ENCODE measurements around the gene S100A11. TPM values are rescaled to one million over a fixed set of nuclear protein-coding genes. Genes with fewer than 3 reads are reported as not detected.

S100A11 gene
- total and polyA plus RNA-seq, 9 of the 15 experiments (the other 6 are each of a cell fraction or from before 2014, with no cell fraction given), result 131 to 808 (median 235) TPM

GRCh38 chr1:152048416-152049009, 11.7 kb upstream of the S100A11 start (continued):
- TF ChIP-seq DMBX1 (CRISPR knock-in tag; IDR thresholded peaks at IDR 0.05; ENCODE audit: borderline replicate concordance) (peak; percentile 28; the same call in 1 of the 2 replicates), TEAD1 (CRISPR knock-in tag; IDR thresholded peaks at IDR 0.05) (0 out of 4 replicates have a peak, but pooled peaks of 1 of the 2 experiments have one; percentile 7), ZNF589 (CRISPR knock-in tag; IDR thresholded peaks at IDR 0.05; ENCODE audit: low read depth) (peak; percentile 21; the same call in 1 of the 2 replicates), NRF1 (conservative IDR thresholded peaks at IDR 0.05 in 1 of 2, IDR thresholded peaks at IDR 0.05 in 1 of 2) (peak in 1 of 2 experiments; percentile 4; a peak in 1 of 4 replicates), CBFA2T3 (IDR thresholded peaks at IDR 0.05) (0 out of 2 replicates have a peak, but pooled peaks have one; percentile 1), KDM5B (IDR thresholded peaks at IDR 0.05; ENCODE audit: insufficient replicate concordance, low read depth, low read length) (peak; percentile 17)

GRCh38 chr1:152047730-152048415, 11.1 kb upstream of the S100A11 start:
- no TSS peak for BruUV-seq (replicated peaks)
- Histone ChIP-seq H3K79me2 (ENCODE audit: control insufficient read depth, insufficient read depth, low read length) (no peaks in the 10 kb centered on the region), H3K4me3 (peak overlapping the region; percentile 32), H3K36me3 (ENCODE audit: control insufficient read depth, insufficient read depth, low read length) (no peaks in the 10 kb centered on the region), H3K4me1 (replicated peaks in 1 of 2; ENCODE audit: control insufficient read depth in 2 of 2, insufficient read depth in 2 of 2, low read length in 2 of 2) (peaks cover 14 to 19% of the 10 kb centered on the region in 2 experiments), H2AFZ (ENCODE audit: low read depth, low read length) (peak overlapping the region; percentile 92), H3K27ac (ENCODE audit: extremely low read depth, low read depth, low read length) (peak overlapping the region; percentile 97), H3K4me2 (ENCODE audit: insufficient read depth, low read length) (peak overlapping the region; percentile 91), H3K27me3 (ENCODE audit: control insufficient read depth in 2 of 2, insufficient read depth in 2 of 2, low read length in 2 of 2) (peaks cover 0 to 3% of the 10 kb centered on the region in 2 experiments; a peak in 1 of 5 replicates), H4K20me1 (replicated peaks; ENCODE audit: control insufficient read depth, insufficient read depth, low read length) (0 out of 2 replicates have a peak, but pooled peaks cover 2% of the 10 kb centered on the region), H3K9ac (ENCODE audit: insufficient read depth in 1 of 2, low read depth in 2 of 2, low read length in 2 of 2) (peak overlapping the region; percentile 90 to 91), H3K9me1 (ENCODE audit: control insufficient read depth, insufficient read depth, low read length) (no peaks in the 10 kb centered on the region), H3K9me3 (replicated peaks; ENCODE audit: control insufficient read depth, insufficient read depth, low read depth, low read length) (no peaks in the 10 kb centered on the region)
- peak; percentile 96 for ATAC-seq
- 0% methylated on average over 12 of the region's 13 CpGs for WGBS (ENCODE audit: insufficient coverage, low coverage, missing lambda C conversion rate)
- FAIRE-seq, result peak; percentile 99
- in situ Hi-C loops (cut with MboI) (no loop called here), intact Hi-C loops (cut with micrococcal nuclease) (loop anchor here (1.0 kb wide), 1 partner anchor 10 kb away; no protein-coding TSS in a partner anchor)
- ChIA-PET CTCF (ENCODE audit: low intra/inter-chr PET ratio) (no interaction called here), POLR2A (interaction anchor here (0.8 to 5.6 kb wide), 4 partner anchors 12 to 72 kb away, joined by 3 to 37 read pairs (median 4); partner anchors contain the start of gene S100A11)
- DNase-seq (ENCODE audit: extremely low read depth in 1 of 4, low spot score in 3 of 4), result peak; percentile 85 to 97 (median 88)
- no peak for TF ChIP-seq ZNF354B (CRISPR knock-in tag; IDR thresholded peaks at IDR 0.05)
- TF ChIP-seq GABPA (tag; conservative IDR thresholded peaks at IDR 0.05; ENCODE audit: low read depth), result peak; percentile 87
- TF ChIP-seq ZNF274 (IDR thresholded peaks at IDR 0.05; ENCODE audit: borderline replicate concordance, low read depth, low read length), result no peak
- peak; percentile 88 for TF ChIP-seq TAF1 (IDR thresholded peaks at IDR 0.05; ENCODE audit: control insufficient read depth, extremely low read depth, insufficient read depth, low read length, severe bottlenecking)
- no peak for TF ChIP-seq ZNF707 (CRISPR knock-in tag; conservative IDR thresholded peaks at IDR 0.05)
- TF ChIP-seq ZNF695 (CRISPR knock-in tag; IDR thresholded peaks at IDR 0.05), result no peak
- peak; percentile 98 for TF ChIP-seq ETV1 (tag; conservative IDR thresholded peaks at IDR 0.05; ENCODE audit: low read depth)
- no peak for TF ChIP-seq ZNF445 (CRISPR knock-in tag; IDR thresholded peaks at IDR 0.05; ENCODE audit: low read depth)
- TF ChIP-seq, protein P1, sequence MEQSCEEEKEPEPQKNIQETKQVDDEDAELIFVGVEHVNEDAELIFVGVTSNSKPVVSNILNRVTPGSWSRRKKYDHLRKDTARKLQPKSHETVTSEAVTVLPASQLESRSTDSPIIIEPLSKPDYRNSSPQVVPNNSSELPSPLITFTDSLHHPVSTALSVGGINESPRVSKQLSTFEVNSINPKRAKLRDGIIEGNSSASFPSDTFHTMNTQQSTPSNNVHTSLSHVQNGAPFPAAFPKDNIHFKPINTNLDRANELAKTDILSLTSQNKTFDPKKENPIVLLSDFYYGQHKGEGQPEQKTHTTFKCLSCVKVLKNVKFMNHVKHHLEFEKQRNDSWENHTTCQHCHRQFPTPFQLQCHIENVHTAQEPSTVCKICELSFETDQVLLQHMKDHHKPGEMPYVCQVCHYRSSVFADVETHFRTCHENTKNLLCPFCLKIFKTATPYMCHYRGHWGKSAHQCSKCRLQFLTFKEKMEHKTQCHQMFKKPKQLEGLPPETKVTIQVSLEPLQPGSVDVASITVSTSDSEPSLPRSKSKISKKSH (CRISPR knock-in tag; IDR thresholded peaks at IDR 0.05), result no peak
- no peak for TF ChIP-seq ZNF41 (CRISPR knock-in tag; conservative IDR thresholded peaks at IDR 0.05)
- peak; percentile 34 for TF ChIP-seq SP2 (IDR thresholded peaks at IDR 0.05; ENCODE audit: extremely low read depth, low read depth, low read length, poor library complexity, severe bottlenecking)
- peak; percentile 75; the same call in 1 of the 2 replicates for TF ChIP-seq CBX1 (IDR thresholded peaks at IDR 0.05; ENCODE audit: low read depth)
- no peak for TF ChIP-seq SNRNP70 (optimal IDR thresholded peaks at IDR 0.05; ENCODE audit: low read depth, low read length)
